GM12892 (cell line): ENCODE data around the gene LMX1B.

Source experiments
- POLR2A ChIP-seq: IDR thresholded peaks from 2 replicates; pipeline ENCODE4 v1.6.1; 2011; ENCODE audit warnings: low read depth, low read length, control low read depth
- POLR2AphosphoS5 ChIP-seq: IDR thresholded peaks from 2 replicates; pipeline ENCODE4 v1.6.1; 2011; ENCODE audit warnings: low read depth, low read length, control low read depth
- TAF1 ChIP-seq: IDR thresholded peaks from 2 replicates; pipeline ENCODE4 v1.6.1; 2011; ENCODE audit warnings: low read depth, mild to moderate bottlenecking, control low read depth, low read length, borderline replicate concordance

DNA sequence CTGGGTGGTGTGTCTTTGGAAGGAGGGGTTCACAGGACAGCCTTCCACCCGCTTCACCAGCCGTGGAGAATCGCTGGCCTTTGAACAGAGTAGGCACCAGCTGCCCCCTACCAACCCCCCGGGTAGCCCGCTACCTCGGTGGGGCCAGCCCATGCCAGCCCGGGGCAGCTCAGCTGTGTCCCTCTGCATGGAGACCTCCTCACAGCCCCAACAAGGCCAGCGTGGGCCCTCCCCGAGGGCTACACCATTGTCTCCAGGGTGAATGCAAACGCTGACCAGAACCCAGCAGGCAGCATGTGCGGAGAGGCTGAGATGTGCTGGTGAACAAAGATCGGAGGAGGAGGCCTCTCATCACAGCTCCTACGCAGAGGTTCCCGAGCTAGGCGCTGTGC is 51.9 kb downstream of the LMX1B start:
- TF ChIP-seq TAF1 (no peak), POLR2AphosphoS5 (no peak), POLR2A (no peak)
